ENCODE results near the gene GUCY2D.
A peak's percentile ranks its signal among the peaks of the same experiment; 100 is the strongest.

The GUCY2D gene

DNA sequence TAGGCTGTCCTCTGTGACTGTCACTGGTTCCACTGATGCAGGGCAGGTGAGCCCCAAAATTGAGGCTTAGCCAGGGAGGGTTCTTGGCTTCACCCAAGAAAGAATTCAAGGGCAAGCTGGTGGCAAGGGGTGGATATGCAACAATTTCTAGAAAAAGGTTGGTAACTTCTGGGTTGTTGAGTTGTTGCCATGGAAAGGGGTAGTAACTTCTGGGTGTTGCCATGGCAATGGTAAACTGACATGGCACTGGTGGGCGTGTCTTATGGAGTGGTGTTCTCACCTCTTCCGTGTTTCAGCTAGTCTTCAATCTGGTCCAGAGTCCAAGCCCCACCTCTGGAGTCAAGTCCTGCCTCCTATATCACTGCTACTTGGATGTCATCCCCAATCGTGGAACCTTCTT is 9.5 kb upstream of the GUCY2D start:
- DNase-seq: no peak

DNA sequence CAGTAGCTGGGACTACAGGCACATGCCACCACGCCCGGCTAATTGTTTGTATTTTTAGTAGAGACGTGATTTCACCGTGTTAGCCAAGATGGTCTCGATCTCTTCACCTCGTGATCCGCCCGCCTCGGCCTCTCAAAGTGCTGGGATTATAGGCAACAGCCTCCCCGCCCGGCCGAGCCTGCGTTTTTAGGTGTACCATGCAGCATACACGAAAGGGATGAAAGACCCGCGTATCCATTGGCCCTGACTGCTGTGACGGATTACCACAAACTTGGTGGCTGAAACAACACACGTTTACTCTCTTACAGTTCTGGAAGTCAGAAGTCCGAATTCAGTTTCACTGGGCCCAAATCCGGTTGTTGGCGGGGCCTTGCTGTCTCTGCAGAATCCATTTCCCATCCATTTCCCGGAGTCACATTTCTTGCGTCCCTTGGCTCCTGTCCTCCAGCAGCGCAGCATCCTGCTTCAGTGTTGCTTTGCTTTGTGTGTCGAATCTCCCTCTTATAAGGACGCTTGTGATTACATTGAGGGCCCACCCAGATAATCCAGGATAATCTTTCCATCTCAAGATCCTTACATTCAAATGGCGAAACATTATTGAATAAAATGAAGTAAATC is 8.3 kb upstream of the GUCY2D start:
- no peak for DNase-seq

DNA sequence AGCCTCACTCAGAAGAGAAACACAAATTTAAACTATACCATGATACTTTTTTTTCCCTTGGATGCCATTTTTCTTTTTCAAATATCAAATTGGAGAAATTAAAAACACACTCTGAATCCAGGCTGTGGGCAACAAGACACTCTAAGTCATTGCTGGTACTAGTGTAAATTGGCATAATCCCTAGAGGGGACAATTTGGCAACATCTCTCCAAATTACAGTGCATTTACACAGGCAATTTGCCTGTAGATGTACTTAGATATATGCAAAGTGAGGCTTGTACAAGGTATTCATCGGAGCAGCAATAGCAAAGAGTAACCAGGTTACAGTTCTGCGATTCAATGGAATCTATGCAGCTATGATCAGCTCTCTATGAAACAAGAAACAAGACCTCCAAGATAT is 6.7 kb upstream of the GUCY2D start:
- no peak for DNase-seq

DNA sequence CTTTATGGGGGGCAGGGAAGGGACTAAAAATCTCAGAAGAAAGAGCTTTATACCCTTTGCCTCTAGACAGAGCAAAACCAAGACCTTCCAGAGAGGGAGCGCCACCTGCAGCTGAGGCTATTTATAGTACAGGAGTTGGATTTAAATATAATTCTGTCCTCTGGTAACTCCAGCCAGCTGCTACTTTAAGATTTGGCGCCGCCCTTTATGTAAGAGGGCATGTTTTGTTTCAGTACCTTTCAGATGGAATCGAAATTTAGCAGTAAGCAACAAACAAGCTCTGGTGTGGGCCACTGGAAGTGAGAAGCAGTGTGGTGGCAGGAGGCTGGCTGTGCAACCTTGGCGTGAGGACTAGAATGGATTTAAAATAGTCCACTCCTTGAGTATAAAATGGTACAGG is 5.2 kb upstream of the GUCY2D start:
- peak; percentile 4 for DNase-seq

DNA sequence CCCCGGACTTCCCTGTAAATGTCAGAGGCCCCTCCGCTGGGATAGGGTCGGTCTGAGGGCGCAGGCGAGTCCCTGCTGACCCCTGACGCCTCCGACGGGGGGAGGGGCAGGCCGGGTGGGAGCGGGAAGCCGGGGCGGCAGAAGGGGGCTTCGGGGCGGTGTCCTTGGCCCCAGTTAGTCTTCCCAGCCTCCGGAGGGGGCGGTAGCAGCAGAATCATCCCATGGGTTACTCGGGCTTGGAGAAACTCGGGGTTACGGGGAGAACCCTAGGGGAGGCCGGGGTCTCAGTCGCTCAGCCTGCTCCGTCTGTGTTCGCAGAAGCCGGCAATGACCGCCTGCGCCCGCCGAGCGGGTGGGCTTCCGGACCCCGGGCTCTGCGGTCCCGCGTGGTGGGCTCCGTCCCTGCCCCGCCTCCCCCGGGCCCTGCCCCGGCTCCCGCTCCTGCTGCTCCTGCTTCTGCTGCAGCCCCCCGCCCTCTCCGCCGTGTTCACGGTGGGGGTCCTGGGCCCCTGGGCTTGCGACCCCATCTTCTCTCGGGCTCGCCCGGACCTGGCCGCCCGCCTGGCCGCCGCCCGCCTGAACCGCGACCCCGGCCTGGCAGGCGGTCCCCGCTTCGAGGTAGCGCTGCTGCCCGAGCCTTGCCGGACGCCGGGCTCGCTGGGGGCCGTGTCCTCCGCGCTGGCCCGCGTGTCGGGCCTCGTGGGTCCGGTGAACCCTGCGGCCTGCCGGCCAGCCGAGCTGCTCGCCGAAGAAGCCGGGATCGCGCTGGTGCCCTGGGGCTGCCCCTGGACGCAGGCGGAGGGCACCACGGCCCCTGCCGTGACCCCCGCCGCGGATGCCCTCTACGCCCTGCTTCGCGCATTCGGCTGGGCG is 542 bp downstream of the GUCY2D start:
- DNase-seq: no peak

DNA sequence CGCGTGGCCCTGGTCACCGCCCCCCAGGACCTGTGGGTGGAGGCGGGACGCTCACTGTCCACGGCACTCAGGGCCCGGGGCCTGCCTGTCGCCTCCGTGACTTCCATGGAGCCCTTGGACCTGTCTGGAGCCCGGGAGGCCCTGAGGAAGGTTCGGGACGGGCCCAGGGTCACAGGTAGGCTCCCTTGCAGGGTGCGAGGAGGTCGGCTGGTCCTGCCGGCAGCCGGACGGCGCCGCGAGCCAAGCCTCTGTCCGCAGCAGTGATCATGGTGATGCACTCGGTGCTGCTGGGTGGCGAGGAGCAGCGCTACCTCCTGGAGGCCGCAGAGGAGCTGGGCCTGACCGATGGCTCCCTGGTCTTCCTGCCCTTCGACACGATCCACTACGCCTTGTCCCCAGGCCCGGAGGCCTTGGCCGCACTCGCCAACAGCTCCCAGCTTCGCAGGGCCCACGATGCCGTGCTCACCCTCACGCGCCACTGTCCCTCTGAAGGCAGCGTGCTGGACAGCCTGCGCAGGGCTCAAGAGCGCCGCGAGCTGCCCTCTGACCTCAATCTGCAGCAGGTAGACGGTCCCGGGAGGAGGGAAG is 1.3 kb downstream of the GUCY2D start:
- no peak for DNase-seq

DNA sequence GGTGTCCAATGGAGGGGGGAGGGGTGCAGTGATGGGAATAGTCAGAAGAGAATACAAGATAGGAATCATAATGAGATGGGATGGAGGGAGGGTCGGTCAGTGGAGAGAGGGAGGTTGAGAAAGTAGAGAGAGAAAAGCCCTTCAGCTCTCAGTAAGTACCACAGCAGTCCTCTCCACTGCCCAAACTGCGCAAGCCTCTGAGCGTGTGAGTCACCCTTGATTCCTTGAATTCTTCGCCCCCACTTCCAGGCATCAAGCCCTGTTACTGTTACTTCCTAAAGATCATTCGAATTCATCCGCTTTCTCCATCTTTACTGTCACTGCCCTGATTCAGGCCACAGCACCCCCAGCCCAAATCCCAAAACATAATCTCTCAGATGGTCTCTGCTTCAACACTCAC is 2.5 kb downstream of the GUCY2D start:
- DNase-seq: no peak

DNA sequence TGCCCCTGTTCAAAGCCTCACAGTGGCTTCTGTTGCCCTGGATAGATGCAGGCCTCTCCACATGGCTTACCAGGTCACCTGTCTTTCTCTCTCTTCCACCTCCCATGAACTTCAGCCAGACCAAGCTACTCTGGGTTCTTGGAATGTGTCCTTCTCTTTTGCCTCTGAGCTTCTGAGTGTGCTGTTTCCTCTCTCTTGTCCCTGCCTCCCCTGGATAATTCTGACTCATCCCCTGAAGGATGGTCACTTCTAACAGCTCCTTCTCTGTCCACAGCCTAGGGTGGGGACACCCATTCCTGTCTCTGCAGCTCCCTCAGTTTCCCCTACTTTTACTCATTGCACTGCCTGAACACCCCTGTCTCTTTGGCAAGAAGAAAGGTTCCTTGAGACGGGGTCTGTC is 2.9 kb downstream of the GUCY2D start:
- DNase-seq: no peak

DNA sequence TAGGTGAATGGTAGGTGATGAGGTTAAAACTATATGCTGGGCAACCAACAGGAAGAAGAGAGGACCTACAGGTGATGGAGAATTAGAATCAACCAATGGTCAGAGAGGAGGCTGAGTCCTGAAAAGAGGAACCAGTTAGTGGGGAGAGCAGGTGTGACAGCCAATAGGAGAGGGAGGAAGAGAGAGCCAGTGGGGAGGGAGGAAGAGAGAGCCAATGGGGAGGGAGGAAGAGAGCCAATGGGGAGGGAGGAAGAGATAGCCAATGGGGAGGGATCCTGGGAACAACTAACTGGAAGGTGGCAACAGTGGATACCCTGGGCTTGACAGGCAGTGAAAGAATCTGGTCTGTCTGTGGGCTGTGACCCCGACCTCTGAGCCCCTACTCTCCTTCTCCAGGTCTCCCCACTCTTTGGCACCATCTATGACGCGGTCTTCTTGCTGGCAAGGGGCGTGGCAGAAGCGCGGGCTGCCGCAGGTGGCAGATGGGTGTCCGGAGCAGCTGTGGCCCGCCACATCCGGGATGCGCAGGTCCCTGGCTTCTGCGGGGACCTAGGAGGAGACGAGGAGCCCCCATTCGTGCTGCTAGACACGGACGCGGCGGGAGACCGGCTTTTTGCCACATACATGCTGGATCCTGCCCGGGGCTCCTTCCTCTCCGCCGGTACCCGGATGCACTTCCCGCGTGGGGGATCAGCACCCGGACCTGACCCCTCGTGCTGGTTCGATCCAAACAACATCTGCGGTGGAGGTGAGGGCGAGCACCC is 3.7 kb downstream of the GUCY2D start:
- DNase-seq: no peak

DNA sequence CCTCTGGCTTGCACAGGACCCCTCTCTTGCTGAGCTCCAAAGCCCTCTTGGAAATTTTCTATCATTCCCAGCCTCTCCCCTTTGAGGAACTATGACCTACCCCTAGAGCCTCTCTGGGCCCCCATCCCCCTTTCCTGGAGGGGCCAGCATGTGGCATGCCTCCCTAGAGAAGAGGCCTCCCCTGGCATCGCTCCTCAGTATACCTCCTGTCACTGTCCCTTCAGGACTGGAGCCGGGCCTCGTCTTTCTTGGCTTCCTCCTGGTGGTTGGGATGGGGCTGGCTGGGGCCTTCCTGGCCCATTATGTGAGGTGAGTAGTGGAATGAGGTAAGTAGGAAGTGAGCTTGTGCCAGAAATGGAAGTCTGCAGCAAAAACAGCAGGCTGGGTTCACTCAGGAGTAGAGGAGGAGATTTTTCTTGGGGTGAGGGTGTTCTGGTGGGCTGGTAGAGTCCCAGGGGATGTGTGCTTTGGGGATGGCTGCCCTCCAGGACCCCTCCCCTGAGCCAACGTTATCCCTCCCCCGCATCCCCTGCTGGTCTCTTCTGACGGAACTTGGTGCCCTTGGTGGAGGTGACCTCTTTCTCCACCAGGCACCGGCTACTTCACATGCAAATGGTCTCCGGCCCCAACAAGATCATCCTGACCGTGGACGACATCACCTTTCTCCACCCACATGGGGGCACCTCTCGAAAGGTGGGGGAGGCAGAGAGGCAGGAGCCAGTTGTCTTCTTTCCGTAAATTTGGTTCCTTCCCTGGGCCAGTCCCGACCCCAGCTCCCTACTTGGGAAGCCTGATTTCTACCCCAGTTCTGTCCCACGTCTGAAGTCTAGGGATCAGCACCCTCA is 4.6 kb downstream of the GUCY2D start:
- DNase-seq: no peak

DNA sequence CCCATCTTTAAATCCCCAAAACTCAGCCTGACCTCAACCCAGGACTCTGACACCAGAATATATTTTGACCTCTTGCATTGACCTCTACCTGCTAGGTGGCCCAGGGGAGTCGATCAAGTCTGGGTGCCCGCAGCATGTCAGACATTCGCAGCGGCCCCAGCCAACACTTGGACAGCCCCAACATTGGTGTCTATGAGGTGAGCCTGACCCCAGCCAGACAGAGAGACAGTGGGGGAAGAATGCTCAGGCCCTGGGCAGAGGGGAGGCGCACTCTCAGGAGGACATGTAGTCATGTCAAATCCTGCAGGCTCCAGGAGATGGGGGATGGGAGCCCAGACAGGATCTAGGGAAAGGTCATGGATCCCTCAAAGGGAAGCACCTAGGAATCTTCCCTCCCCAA is 5.4 kb downstream of the GUCY2D start:
- DNase-seq: no peak

DNA sequence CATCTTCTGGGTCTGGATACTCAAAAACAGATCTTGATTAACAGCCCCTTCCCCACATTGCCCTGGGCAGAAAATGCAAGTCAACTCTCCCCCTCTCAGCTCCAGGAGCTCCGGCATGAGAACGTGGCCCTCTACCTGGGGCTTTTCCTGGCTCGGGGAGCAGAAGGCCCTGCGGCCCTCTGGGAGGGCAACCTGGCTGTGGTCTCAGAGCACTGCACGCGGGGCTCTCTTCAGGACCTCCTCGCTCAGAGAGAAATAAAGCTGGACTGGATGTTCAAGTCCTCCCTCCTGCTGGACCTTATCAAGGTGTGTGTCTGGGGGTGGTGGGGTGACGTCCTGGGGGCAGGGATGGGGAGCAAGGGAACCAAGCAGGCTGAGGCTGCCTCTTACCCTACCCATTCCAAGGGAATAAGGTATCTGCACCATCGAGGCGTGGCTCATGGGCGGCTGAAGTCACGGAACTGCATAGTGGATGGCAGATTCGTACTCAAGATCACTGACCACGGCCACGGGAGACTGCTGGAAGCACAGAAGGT is 9.7 kb downstream of the GUCY2D start:
- DNase-seq: no peak

DNA sequence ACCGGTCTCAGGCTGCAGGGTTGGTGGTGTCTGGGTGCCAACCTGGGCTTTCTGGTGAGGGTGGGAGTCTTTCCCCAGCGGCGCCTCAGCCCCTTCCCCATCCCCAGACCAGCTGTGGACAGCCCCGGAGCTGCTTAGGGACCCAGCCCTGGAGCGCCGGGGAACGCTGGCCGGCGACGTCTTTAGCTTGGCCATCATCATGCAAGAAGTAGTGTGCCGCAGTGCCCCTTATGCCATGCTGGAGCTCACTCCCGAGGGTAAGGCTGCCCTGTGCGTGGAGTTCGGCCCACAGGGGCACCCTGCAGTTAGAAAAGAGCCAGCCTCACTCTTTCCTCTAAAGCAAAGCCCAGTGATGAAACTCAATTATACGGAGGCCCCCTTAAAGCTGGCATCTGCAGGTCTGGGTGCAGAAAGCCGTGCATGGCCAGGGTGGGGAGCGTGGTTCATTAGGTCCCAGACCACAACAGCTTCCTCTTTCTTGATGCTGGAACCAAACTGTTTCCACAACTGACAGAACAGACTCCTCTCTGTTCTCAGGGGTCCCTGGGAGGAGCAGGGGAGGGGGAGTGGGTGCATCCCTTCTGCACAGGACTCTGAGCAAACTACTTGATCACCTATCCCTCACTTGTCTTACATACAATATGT is 10.7 kb downstream of the GUCY2D start:
- no peak for DNase-seq

DNA sequence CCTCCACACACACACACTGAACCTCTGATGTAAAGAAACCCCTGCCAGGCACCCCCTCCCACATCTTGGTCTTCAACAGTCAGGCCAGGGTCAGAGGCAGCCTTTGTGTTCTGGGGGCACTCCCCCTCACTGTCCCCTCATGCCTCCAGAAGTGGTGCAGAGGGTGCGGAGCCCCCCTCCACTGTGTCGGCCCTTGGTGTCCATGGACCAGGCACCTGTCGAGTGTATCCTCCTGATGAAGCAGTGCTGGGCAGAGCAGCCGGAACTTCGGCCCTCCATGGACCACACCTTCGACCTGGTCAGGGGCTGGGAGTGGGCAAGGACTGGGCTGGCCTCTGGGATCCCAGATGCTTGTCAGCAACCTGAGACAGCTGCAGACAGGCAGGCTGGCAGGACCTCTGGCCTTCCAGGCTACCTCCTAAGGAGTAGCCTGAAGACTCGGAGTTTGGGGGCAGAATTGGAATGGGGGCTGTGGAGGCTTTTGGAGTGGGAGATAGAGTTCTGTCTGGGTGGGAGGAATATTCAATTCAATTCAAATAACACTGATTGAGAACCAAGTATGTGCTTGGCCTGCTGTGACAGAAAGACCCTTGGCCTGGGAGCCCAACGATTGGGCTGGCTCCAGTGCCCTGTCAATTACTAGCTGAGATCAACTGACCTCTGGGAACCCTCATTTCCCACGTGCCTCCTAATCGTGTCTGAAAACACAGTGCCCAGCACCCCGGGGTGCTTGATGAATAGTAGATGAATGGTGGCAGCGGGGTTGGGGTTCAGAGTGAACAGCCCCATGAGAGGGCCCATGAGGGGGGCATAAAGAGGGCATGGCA is 11.5 kb downstream of the GUCY2D start:
- no peak for DNase-seq

DNA sequence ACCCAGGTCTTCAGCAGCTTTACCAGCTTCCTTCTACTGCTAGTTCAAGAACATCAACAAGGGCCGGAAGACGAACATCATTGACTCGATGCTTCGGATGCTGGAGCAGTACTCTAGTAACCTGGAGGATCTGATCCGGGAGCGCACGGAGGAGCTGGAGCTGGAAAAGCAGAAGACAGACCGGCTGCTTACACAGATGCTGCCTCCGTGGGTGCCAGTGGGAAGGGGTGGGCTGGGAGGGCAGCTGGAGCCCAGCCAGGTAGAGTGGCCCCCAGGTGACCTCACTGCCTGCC is 12.1 kb downstream of the GUCY2D start:
- DNase-seq: no peak

DNA sequence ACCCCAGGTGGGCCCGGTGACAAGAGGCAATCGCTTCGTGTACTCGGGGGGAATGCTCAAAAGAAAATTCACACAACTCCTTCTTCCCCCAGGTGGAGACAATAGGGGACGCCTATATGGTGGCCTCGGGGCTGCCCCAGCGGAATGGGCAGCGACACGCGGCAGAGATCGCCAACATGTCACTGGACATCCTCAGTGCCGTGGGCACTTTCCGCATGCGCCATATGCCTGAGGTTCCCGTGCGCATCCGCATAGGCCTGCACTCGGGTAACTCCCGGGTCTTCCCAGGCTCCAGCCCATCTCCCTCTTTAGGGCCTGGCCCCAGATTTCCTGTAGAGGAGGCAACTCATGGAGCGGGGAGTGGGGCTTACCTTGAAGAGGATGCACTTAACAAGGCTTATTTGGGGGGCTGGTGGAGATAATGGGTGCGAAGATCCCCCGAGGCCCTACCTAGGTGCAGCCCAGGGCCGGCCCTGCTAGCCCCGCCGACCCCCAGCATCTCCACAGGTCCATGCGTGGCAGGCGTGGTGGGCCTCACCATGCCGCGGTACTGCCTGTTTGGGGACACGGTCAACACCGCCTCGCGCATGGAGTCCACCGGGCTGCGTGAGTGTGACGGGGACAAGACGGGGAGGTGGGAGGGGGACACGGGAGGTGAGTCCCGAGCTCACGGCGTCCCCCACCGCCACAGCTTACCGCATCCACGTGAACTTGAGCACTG is 13.0 kb downstream of the GUCY2D start:
- no peak for DNase-seq

DNA sequence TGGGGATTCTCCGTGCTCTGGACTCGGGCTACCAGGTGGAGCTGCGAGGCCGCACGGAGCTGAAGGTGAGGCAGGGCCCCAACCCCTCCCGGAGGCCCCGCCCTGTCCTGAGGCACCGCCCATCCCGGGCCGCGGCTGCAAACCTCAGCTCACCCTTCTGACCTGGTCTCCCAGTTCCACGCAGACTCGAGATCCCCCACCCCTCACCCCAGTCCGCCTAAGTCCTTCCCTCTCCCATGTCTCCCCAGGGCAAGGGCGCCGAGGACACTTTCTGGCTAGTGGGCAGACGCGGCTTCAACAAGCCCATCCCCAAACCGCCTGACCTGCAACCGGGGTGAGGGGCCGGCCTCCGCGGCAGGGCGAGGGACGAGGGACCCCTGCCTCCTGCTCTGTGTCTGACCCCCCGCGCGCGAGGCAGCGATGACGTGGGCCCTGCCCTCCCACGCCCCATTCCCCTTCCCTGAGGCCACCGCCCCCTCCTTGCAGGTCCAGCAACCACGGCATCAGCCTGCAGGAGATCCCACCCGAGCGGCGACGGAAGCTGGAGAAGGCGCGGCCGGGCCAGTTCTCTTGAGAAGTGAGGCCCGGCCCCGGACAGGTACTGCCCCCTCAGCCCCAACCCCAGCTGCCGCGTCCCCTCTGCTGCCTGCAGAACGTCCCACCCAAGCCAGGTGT is 13.7 kb downstream of the GUCY2D start:
- no peak for DNase-seq

DNA sequence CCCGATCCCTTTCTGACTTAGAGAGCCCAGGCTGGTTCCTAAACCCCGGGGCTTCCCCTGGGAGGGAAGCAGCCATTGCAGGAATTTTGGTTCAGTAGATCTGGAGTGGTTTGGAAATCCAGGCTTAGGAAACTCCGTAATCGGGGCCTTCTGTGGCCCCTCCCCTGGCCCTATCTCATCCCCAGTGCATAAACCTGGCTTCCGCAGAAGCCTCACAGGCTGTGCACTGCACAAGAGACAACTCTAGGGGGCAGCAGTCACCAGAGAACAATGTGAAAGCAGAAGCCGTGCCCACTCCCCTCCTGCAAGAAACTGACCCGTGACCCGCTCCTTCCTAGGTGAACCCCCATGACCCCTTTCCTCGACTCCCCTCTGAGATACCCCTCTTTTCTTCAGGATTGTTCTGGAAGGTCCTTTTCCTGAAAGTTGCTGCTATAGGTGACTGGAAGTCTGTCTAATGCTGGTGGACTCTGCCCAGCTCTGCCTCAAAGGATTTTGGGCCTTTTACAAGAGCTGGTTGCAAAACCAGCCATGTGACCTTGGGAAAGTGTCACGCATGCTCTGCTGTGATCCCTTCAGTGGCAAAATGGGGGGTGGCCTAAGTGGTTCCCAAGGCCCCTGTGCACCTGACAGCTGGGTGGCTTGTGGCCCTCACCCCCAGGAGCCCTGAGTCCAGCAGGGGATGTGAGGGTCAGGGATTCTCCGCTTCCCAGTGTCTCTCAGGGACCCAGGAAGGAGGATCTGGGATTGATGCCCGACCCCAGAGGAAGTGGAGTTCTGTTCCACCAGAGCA is 14.4 kb downstream of the GUCY2D start:
- no peak for DNase-seq

DNA sequence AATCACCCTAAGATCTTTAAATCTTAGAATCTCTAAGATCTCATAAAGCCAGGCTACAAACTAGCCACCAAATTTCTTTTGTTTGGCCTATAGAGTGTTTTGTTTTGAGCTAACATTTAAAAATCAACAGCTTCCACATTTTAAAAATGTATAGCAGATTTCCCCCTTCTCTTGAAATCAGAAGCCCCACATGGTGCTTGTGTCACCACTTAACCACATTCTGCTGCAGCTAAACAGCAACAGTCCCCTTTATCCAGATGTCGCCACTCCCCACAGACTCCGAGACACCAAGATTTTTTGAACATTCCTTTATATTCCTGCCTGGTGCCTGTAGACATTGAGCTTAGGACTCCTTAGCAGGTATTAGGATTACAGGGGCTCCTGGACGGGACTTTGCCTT is 16.0 kb downstream of the GUCY2D start:
- DNase-seq: no peak
